Pancreas (tissue), 10 donors: ENCODE results near the gene C12orf42. TPM values are rescaled to one million over a fixed set of nuclear protein-coding genes. Genes with fewer than 3 reads are reported as not detected.

Experiments
- ATAC-seq, 4 donors: fragments of 200-7000 bp; cut with Tn5 transposase; one replicate each; pipeline versions ENCODE4 v1.8.0 to v1.9.1; 2020; ENCODE audit warnings: mild to moderate bottlenecking in 4 of 4, moderate library complexity in 4 of 4
- DNase-seq, 6 donors: peaks; one replicate each; pipeline ENCODE4 v3.0.0-alpha.2; 2020
- FAIRE-seq: peaks from 2 replicates; lab custom pipeline; 2012; peaks lifted over from hg19 to GRCh38; lab: Jason Lieb, UNC
- H3K27ac ChIP-seq, 4 donors: fragments of 200-600 bp; sonication (generic); 1 replicate in 3 of 4; 2 replicates in 1 of 4; pipeline versions ENCODE4 v1.5.0 to v1.8.0; 2020
- H3K27me3 ChIP-seq, 4 donors: fragments of 200-600 bp; one replicate each; pipeline ENCODE4 v1.8.0; 2021
- H3K36me3 ChIP-seq, 3 donors: fragments of 200-600 bp; sonication (generic) in 1 of 3; one replicate each; pipeline versions ENCODE4 v1.5.0 to v1.8.0; 2020 to 2021
- H3K4me1 ChIP-seq, 3 donors: fragments of 200-600 bp; one replicate each; pipeline ENCODE4 v1.8.0; 2021
- H3K4me3 ChIP-seq, 4 donors: fragments of 200-600 bp; sonication (generic) in 2 of 4; one replicate each; pipeline versions ENCODE4 v1.5.0 to v1.8.0; 2020 to 2021
- H3K9me3 ChIP-seq, 4 donors: fragments of 200-600 bp; one replicate each; pipeline ENCODE4 v1.8.0; 2021
- CTCF ChIP-seq, 4 donors: fragments of 200-600 bp; sonication (generic) in 3 of 4; IDR thresholded peaks; one replicate each; pipeline versions ENCODE4 v1.5.0 to v1.8.0; 2021; ENCODE audit warnings: antibody characterized with exemption in 4 of 4
- WGBS, 2 donors: extraction: QIAGEN DNeasy Blood & Tissue Kit; methylation state at CpG; one replicate each; pipeline ENCODE4 v1.1.7; 2013; 5-methylcytosine and 5-hydroxymethylcytosine counted together
- intact Hi-C, 3 donors: fragments of 100-400 bp; cut with DNase I; formaldehyde crosslinking; loops; one replicate each; pipeline versions ENCODE4 v1.11.1 to v1.14.2; 2022
- polyA plus RNA-seq, 2 donors: library from polyadenylated mRNA; stranded (reverse); fragments of 200-250 nt; gene quantifications; one replicate each; pipeline ENCODE4 v1.2.3, GENCODE V29; 2013
- total RNA-seq, 6 donors: library from RNA; stranded (reverse); fragmentation: NEBNext Ultra II Directional in 4 of 6; extraction: Animal tissue kit (Norgen Biotek cat#: 25700) in 4 of 6; gene quantifications; one replicate each; pipeline versions ENCODE4 v1.2.1 to v1.2.4, GENCODE V29; 2021 to 2023
- donor health status: healthy with polysubstance abuse.
- donor health status: DM: no; HTN: no; CAD: no; lungs with moderate emphysema.
- donor health status: DM: no; HTN: no; CAD: no.
- donor health status: control.
- donor health status: control.
- donor health status: Bipolar disorder and iron deficiency.
- donor health status: DM: yes; HTN: yes; CAD: no.
- donor health status: DM: no; HTN: no; CAD: no.
- donor health status: DM: no; HTN: no; CAD: no.
- donor health status: DM: yes; HTN: yes; CAD: no.

Gene C12orf42
- total and polyA plus RNA-seq, 8 donors = not detected

GRCh38 chr12:103268831-103269514 is 226.8 kb downstream of the C12orf42 start:
- no peak overlapping the region for H3K4me3 ChIP-seq
- DNase-seq (no peak), FAIRE-seq (no peak), ATAC-seq (peak in 1 of 4 donors; percentile 20)
- no peaks in the 10 kb centered on the region for H3K9me3 ChIP-seq
- intact Hi-C loops = no loop called here
- no peak for TF ChIP-seq CTCF (IDR thresholded peaks at IDR 0.05)
- no peaks in the 10 kb centered on the region for H3K36me3 ChIP-seq
- no peak overlapping the region for H3K27ac ChIP-seq
- H3K27me3 ChIP-seq = peaks cover 0 to 4% (median 0%) of the 10 kb centered on the region in 4 donors
- 35 to 36% methylated on average over 5 of the region's 5 CpGs for WGBS, 2 donors
- H3K4me1 ChIP-seq = no peaks in the 10 kb centered on the region

- DNase-seq = no peak
- no peak for TF ChIP-seq CTCF (IDR thresholded peaks at IDR 0.05)
- ATAC-seq = no peak
- H3K27me3 ChIP-seq = peaks cover 0 to 4% (median 0%) of the 10 kb centered on the region in 4 donors
- no peaks in the 10 kb centered on the region for H3K9me3 ChIP-seq
- no peak overlapping the region for H3K4me3 ChIP-seq
- no peak overlapping the region for H3K27ac ChIP-seq
- intact Hi-C loops = no loop called here
- WGBS, 2 donors = 37 to 52% methylated on average over 2 of the region's 2 CpGs
- no peaks in the 10 kb centered on the region for H3K36me3 ChIP-seq
- no peak for FAIRE-seq
- no peaks in the 10 kb centered on the region for H3K4me1 ChIP-seq
Measured at GRCh38 chr12:103257763-103258162, 238.0 kb downstream of the C12orf42 start.

Other genes with a start within 250 kb of the C12orf42 start
- under 1 TPM in 5 of 6 donors, not detected in 1; under 0.01 to 0.16 (median 0.12) TPM for gene STAB2, start 91.3 kb upstream of the C12orf42 start, total RNA-seq
- gene STAB2, start 91.3 kb upstream of the C12orf42 start, polyA plus RNA-seq = under 1 TPM; 0.02 to 0.08 TPM